ENCODE data around the gene S100A3. TPM values are rescaled to one million over a fixed set of nuclear protein-coding genes. Genes with fewer than 3 reads are reported as not detected.
"Not testable (repeated sequence)": the region's sequence is repeated elsewhere in the genome, so short reads cannot be mapped to it uniquely, and the experiment has no call there.

The S100A3 gene
- total RNA-seq, 2 donors from 2014 or later, result 4.1 to 8.3 TPM

GRCh38 chr1:153526132-153526543, 22.9 kb downstream of the S100A3 start:
- DNase-seq (ENCODE audit: low spot score), result peak; percentile 29
- intact Hi-C loops (cut with DNase I), result no loop called here

GRCh38 chr1:153525088-153525728, 23.9 kb downstream of the S100A3 start:
- intact Hi-C loops (cut with DNase I), result no loop called here
- peak; percentile 74 for DNase-seq (ENCODE audit: low spot score)

GRCh38 chr1:153522353-153523048, 26.6 kb downstream of the S100A3 start:
- intact Hi-C loops (cut with DNase I); DNase-seq (ENCODE audit: low spot score): not testable (repeated sequence)

- DNase-seq (ENCODE audit: low spot score), result not testable (repeated sequence)
Observed at GRCh38 chr1:153521808-153522207, 27.2 kb downstream of the S100A3 start.

GRCh38 chr1:153520818-153521476, 28.1 kb downstream of the S100A3 start:
- no peak for DNase-seq (ENCODE audit: low spot score)
- intact Hi-C loops (cut with DNase I), result no loop called here

More at GRCh38 chr1:153521808-153522207, 27.2 kb downstream of the S100A3 start:
- intact Hi-C loops (cut with DNase I), result not testable (repeated sequence)

- DNase-seq (ENCODE audit: low spot score); intact Hi-C loops (cut with DNase I): not testable (repeated sequence)
Observed at GRCh38 chr1:153520137-153520691, 28.8 kb downstream of the S100A3 start.

- intact Hi-C loops (cut with DNase I), result loop anchor here (10.0 kb wide), 3 partner anchors 46 to 236 kb away; partner anchors contain the start of gene S100A2 (in 1 of the 2)
- DNase-seq (ENCODE audit: low spot score), result no peak
Observed at GRCh38 chr1:153519242-153519641, 29.8 kb downstream of the S100A3 start.

GRCh38 chr1:153515504-153516394, 33.3 kb downstream of the S100A3 start:
- intact Hi-C loops (cut with DNase I), result loop anchor here (10.0 kb wide), 3 partner anchors 49 to 239 kb away; partner anchors contain the start of gene S100A2 (in 1 of the 2)
- DNase-seq (ENCODE audit: low spot score), result no peak

- intact Hi-C loops (cut with DNase I), result loop anchor here (2.0 to 10.0 kb wide), 4 partner anchors 49 to 241 kb away; partner anchors contain the start of gene S100A2 (in 1 of the 2)
- no peak for DNase-seq (ENCODE audit: low spot score)
Observed at GRCh38 chr1:153513666-153514065, 35.4 kb downstream of the S100A3 start.

- intact Hi-C loops (cut with DNase I), result loop anchor here (2.0 to 10.0 kb wide), 4 partner anchors 48 to 242 kb away; partner anchors contain the start of gene S100A2 (in 1 of the 2)
- DNase-seq (ENCODE audit: low spot score), result no peak
Observed at GRCh38 chr1:153513023-153513422, 36.0 kb downstream of the S100A3 start.

- intact Hi-C loops (cut with DNase I), result loop anchor here (2.0 to 10.0 kb wide), 4 partner anchors 54 to 244 kb away; partner anchors contain the start of gene S100A2 (in 1 of the 2)
- peak; percentile 93 for DNase-seq (ENCODE audit: low spot score)
Observed at GRCh38 chr1:153510984-153511410, 38.1 kb downstream of the S100A3 start.

GRCh38 chr1:153509729-153510354, 39.2 kb downstream of the S100A3 start:
- intact Hi-C loops (cut with DNase I), result loop anchor here (2.0 to 10.0 kb wide), 4 partner anchors 55 to 245 kb away; partner anchors contain the start of gene S100A2 (in 1 of the 2)
- DNase-seq (ENCODE audit: low spot score), result no peak

GRCh38 chr1:153509036-153509435, 40.0 kb downstream of the S100A3 start:
- DNase-seq (ENCODE audit: low spot score), result no peak
- intact Hi-C loops (cut with DNase I), result no loop called here

GRCh38 chr1:153507926-153508583, 41.0 kb downstream of the S100A3 start:
- no peak for DNase-seq (ENCODE audit: low spot score)
- intact Hi-C loops (cut with DNase I), result no loop called here

- DNase-seq (ENCODE audit: low spot score), result peak; percentile 94
- intact Hi-C loops (cut with DNase I), result no loop called here
Observed at GRCh38 chr1:153506831-153507413, 42.1 kb downstream of the S100A3 start.

- no peak for DNase-seq (ENCODE audit: low spot score)
- intact Hi-C loops (cut with DNase I), result no loop called here
Observed at GRCh38 chr1:153506386-153506785, 42.7 kb downstream of the S100A3 start.

GRCh38 chr1:153505576-153505975, 43.5 kb downstream of the S100A3 start:
- no peak for DNase-seq (ENCODE audit: low spot score)
- intact Hi-C loops (cut with DNase I), result no loop called here
